Fibroblast of mammary gland (primary cell): ENCODE data around the gene TAOK2.

Experiments used
- DNase-seq: peaks from one replicate; pipeline ENCODE4 v3.0.0-alpha.2; 2010; ENCODE audit warnings: low read depth
- H3K4me3 ChIP-seq: 2 replicates; pipeline ENCODE4 v1.5.1; 2011; ENCODE audit warnings: low read depth, mild to moderate bottlenecking, low read length, moderate library complexity; ENCODE audit not compliant: control insufficient read depth
- CTCF ChIP-seq: conservative IDR thresholded peaks from 2 replicates; pipeline ENCODE4 v1.5.1; 2011; ENCODE audit warnings: low read depth, low read length, inconsistent platforms; ENCODE audit not compliant: control insufficient read depth, insufficient read depth

The TAOK2 gene

GRCh38 chr16:29989111-29989858 lies 15.6 kb downstream of the TAOK2 start:
- no peak overlapping the region for H3K4me3 ChIP-seq
- no peak for DNase-seq
- no peak for TF ChIP-seq CTCF

GRCh38 chr16:29990034-29990433 lies 16.4 kb downstream of the TAOK2 start:
- no peak overlapping the region for H3K4me3 ChIP-seq
- no peak for DNase-seq
- TF ChIP-seq CTCF, result no peak

GRCh38 chr16:29990883-29991570 lies 17.4 kb downstream of the TAOK2 start:
- H3K4me3 ChIP-seq, result no peak overlapping the region
- no peak for TF ChIP-seq CTCF
- DNase-seq, result no peak

- no peak for TF ChIP-seq CTCF
- no peak for DNase-seq
- no peak overlapping the region for H3K4me3 ChIP-seq
Observed at GRCh38 chr16:29991571-29991904, 17.9 kb downstream of the TAOK2 start.

- TF ChIP-seq CTCF, result no peak
- DNase-seq, result peak; percentile 38
- H3K4me3 ChIP-seq, result no peak overlapping the region
Observed at GRCh38 chr16:29992344-29992967, 18.8 kb downstream of the TAOK2 start.

- TF ChIP-seq CTCF, result no peak
- no peak overlapping the region for H3K4me3 ChIP-seq
- DNase-seq, result no peak
Observed at GRCh38 chr16:29993191-29993902, 19.7 kb downstream of the TAOK2 start.
